ENCODE results near the gene C19orf18.

The C19orf18 gene

DNA sequence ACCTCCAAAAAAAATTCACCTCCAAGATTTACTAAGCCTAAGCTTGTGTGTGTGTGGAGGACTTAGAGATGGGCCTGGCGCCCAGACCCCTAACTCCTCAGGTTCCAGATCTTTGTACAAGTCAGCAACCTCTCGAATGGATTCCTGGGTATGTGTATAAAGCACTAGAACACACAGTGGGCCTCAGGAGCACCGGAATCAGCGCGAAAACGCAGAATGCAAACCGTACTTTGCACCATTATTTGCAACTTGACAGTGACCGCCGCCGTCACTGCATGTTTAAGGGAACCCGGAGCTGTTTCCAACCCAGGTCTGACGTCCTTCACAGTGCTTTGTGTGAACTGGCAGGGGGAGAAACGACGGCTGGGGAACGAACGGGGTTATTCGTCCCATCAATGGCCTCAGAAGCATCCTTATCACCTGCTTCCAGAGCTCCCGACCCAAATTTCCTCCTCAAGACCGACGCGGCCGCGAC, 27.6 kb upstream of the C19orf18 start:
- DNase-seq: peak; percentile 7
- peaks cover 95% of the 10 kb centered on the region for H3K36me3 Mint-ChIP-seq (ENCODE audit: low read depth)
- H3K4me1 Mint-ChIP-seq: peaks cover 12% of the 10 kb centered on the region
- H3K27me3 Mint-ChIP-seq (ENCODE audit: low read depth, poor library complexity): peaks cover 17% of the 10 kb centered on the region
- H3K27ac Mint-ChIP-seq: peak overlapping the region; percentile 81
- TF ChIP-seq, protein P1, sequence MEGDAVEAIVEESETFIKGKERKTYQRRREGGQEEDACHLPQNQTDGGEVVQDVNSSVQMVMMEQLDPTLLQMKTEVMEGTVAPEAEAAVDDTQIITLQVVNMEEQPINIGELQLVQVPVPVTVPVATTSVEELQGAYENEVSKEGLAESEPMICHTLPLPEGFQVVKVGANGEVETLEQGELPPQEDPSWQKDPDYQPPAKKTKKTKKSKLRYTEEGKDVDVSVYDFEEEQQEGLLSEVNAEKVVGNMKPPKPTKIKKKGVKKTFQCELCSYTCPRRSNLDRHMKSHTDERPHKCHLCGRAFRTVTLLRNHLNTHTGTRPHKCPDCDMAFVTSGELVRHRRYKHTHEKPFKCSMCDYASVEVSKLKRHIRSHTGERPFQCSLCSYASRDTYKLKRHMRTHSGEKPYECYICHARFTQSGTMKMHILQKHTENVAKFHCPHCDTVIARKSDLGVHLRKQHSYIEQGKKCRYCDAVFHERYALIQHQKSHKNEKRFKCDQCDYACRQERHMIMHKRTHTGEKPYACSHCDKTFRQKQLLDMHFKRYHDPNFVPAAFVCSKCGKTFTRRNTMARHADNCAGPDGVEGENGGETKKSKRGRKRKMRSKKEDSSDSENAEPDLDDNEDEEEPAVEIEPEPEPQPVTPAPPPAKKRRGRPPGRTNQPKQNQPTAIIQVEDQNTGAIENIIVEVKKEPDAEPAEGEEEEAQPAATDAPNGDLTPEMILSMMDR (IDR thresholded peaks at IDR 0.05): no peak
- H3K4me3 Mint-ChIP-seq: peak overlapping the region; percentile 87
- H3K9me3 Mint-ChIP-seq: peaks cover 98% of the 10 kb centered on the region

DNA sequence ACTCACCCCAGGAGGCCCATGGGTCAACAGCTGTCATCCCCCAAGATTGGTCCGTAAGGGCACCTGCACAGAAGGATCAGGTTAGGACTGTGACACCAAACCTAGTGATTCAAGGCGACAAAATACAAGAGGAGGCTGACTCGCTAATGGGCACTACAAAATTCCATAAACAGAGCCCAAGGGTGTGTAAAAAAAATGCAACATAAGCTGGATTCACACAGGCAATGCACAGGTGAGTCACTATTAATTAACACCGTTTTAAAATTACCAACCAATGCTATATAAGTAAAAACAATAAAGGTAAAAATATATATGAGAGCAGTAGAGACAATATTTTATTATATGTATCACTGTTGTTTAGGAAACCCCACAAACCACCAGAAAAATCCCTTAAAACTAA, 26.3 kb upstream of the C19orf18 start:
- no peak for DNase-seq
- Mint-ChIP-seq H3K9me3 (peaks cover 98% of the 10 kb centered on the region), H3K4me1 (peaks cover 12% of the 10 kb centered on the region), H3K36me3 (ENCODE audit: low read depth) (peaks cover 95% of the 10 kb centered on the region), H3K4me3 (peak overlapping the region; percentile 87), H3K27me3 (ENCODE audit: low read depth, poor library complexity) (peaks cover 17% of the 10 kb centered on the region), H3K27ac (no peak overlapping the region)
- TF ChIP-seq, protein P1 (IDR thresholded peaks at IDR 0.05): no peak

DNA sequence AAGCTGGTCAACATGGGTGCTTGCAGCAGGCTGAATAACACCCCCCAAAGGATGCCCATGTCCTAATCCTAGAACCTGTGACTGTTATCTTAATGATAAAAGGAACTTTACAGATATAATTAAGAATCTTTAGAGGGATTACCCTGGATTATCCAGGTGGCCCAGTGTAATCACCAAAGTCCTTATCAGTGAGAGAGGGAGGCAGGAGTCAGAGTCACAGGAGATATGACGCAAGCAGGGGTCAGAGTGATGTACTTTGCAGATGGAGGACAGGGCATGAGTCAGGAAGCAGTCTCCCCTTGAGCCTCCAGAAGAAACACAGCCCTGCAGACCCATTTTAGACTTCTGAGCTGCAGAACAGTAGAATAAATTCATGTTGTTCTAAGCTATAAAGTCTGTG, 18.5 kb upstream of the C19orf18 start:
- no peak overlapping the region for H3K4me3 Mint-ChIP-seq
- peaks cover 9% of the 10 kb centered on the region for H3K27me3 Mint-ChIP-seq (ENCODE audit: low read depth, poor library complexity)
- peaks cover 100% of the 10 kb centered on the region for H3K36me3 Mint-ChIP-seq (ENCODE audit: low read depth)
- no peak for DNase-seq
- no peak overlapping the region for H3K27ac Mint-ChIP-seq
- peaks cover 97% of the 10 kb centered on the region for H3K9me3 Mint-ChIP-seq
- TF ChIP-seq, protein P1 (IDR thresholded peaks at IDR 0.05): no peak
- H3K4me1 Mint-ChIP-seq: no peaks in the 10 kb centered on the region

DNA sequence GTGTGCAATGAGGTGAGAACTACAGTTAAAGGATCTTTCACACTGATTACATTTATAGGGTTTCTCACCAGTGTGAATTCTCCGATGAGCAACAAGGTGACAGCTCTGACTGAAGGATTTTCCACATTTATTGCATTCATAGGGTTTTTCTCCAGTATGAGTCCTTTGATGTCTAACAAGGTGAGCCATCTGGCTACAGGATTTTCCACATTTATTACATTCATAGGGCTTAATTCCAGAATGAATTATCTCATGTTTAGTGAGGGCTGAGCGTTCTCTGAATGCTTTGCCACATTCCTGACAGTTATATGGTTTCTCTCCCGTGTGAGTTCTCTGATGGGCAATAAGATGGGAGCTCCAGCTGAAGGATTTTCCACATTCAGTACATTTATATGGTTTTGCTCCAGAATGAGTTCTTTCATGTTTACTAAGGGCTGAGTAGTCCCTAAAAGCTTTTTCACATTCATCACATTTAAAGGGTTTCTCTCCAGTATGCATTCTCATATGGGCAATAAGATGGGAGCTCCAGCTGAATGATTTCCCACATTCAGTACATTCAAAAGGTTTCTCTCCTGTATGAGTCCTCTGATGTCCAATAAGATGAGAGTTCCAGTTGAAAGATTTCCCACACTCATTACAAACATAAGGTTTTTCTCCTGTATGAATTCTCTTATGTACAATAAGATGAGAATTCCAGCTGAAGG, 4.4 kb upstream of the C19orf18 start:
- no peak overlapping the region for H3K27ac Mint-ChIP-seq
- DNase-seq: no peak

DNA sequence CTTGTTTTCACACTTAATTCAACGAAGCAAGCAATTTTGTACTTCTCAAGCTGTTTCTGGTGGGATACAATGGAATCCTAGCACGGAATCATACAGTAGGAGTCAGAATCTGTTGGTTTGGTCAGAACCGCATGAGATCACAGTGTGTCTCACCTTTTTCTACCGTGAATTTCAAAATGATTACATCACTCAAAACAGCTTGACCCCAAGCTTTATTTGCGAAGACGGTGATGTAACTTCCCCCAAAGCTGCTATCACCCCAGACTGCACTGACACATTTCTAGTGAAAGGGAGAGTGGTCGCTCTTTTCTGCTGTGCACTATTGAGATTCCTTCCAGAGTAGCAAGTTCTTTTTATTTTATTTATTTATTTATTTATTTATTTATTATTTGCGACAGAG, 9.6 kb downstream of the C19orf18 start:
- Mint-ChIP-seq H3K4me1 (no peaks in the 10 kb centered on the region), H3K4me3 (no peak overlapping the region), H3K27ac (no peak overlapping the region), H3K36me3 (ENCODE audit: low read depth) (peaks cover 32% of the 10 kb centered on the region), H3K9me3 (peaks cover 77% of the 10 kb centered on the region), H3K27me3 (ENCODE audit: low read depth, poor library complexity) (no peaks in the 10 kb centered on the region)
- TF ChIP-seq, protein P1 (IDR thresholded peaks at IDR 0.05): no peak
- DNase-seq: no peak

More for the DNA sequence above, 4.4 kb upstream of the C19orf18 start:
- H3K27me3 Mint-ChIP-seq (ENCODE audit: low read depth, poor library complexity): peaks cover 3% of the 10 kb centered on the region
- no peaks in the 10 kb centered on the region for H3K4me1 Mint-ChIP-seq
- TF ChIP-seq, protein P1 (IDR thresholded peaks at IDR 0.05): no peak
- H3K4me3 Mint-ChIP-seq: no peak overlapping the region
- H3K9me3 Mint-ChIP-seq: peaks cover 100% of the 10 kb centered on the region
- H3K36me3 Mint-ChIP-seq (ENCODE audit: low read depth): peaks cover 100% of the 10 kb centered on the region

- no peak for DNase-seq
- Mint-ChIP-seq H3K4me3 (no peak overlapping the region), H3K9me3 (peaks cover 80% of the 10 kb centered on the region), H3K4me1 (no peaks in the 10 kb centered on the region), H3K27me3 (ENCODE audit: low read depth, poor library complexity) (peaks cover 2% of the 10 kb centered on the region), H3K27ac (no peak overlapping the region), H3K36me3 (ENCODE audit: low read depth) (peaks cover 36% of the 10 kb centered on the region)
- TF ChIP-seq, protein P1 (IDR thresholded peaks at IDR 0.05): no peak
Observed at GRCh38 chr19:57961785-57962184, 12.5 kb downstream of the C19orf18 start.
